Measurements from ENCODE around the gene CEP76.

The CEP76 gene

GRCh38 chr18:12703664-12704063, 1.1 kb upstream of the CEP76 start:
- no peak for TF ChIP-seq CTCF (IDR thresholded peaks at IDR 0.05; ENCODE audit: low read depth, low read length, missing control alignments)
- no peak for DNase-seq (ENCODE audit: low read depth)

GRCh38 chr18:12703096-12703567, 609 bp upstream of the CEP76 start:
- H3K4me3 ChIP-seq (ENCODE audit: low read depth, low read length) = peak overlapping the region; percentile 97
- no peak for DNase-seq (ENCODE audit: low read depth)

More at GRCh38 chr18:12703664-12704063, 1.1 kb upstream of the CEP76 start:
- H3K4me3 ChIP-seq (ENCODE audit: low read depth, low read length) = peak overlapping the region; percentile 97

GRCh38 chr18:12701161-12701560, 1.4 kb downstream of the CEP76 start:
- DNase-seq (ENCODE audit: low read depth) = no peak
- TF ChIP-seq CTCF (IDR thresholded peaks at IDR 0.05; ENCODE audit: low read depth, low read length, missing control alignments) = no peak
- H3K4me3 ChIP-seq (ENCODE audit: low read depth, low read length) = peak overlapping the region; percentile 97

More at GRCh38 chr18:12703096-12703567, 609 bp upstream of the CEP76 start:
- no peak for TF ChIP-seq CTCF (IDR thresholded peaks at IDR 0.05; ENCODE audit: low read depth, low read length, missing control alignments)

GRCh38 chr18:12699747-12700146, 2.8 kb downstream of the CEP76 start:
- TF ChIP-seq CTCF (IDR thresholded peaks at IDR 0.05; ENCODE audit: low read depth, low read length, missing control alignments) = no peak
- DNase-seq (ENCODE audit: low read depth) = no peak
- H3K4me3 ChIP-seq (ENCODE audit: low read depth, low read length) = no peak overlapping the region

- no peak overlapping the region for H3K4me3 ChIP-seq (ENCODE audit: low read depth, low read length)
- no peak for TF ChIP-seq CTCF (IDR thresholded peaks at IDR 0.05; ENCODE audit: low read depth, low read length, missing control alignments)
- no peak for DNase-seq (ENCODE audit: low read depth)
Observed at GRCh38 chr18:12694032-12694431, 8.5 kb downstream of the CEP76 start.

- DNase-seq (ENCODE audit: low read depth) = no peak
- no peak for TF ChIP-seq CTCF (IDR thresholded peaks at IDR 0.05; ENCODE audit: low read depth, low read length, missing control alignments)
Observed at GRCh38 chr18:12692206-12692605, 10.3 kb downstream of the CEP76 start.

GRCh38 chr18:12689256-12689850, 13.2 kb downstream of the CEP76 start:
- no peak for TF ChIP-seq CTCF (IDR thresholded peaks at IDR 0.05; ENCODE audit: low read depth, low read length, missing control alignments)
- DNase-seq (ENCODE audit: low read depth) = no peak
- no peak overlapping the region for H3K4me3 ChIP-seq (ENCODE audit: low read depth, low read length)

More at GRCh38 chr18:12692206-12692605, 10.3 kb downstream of the CEP76 start:
- no peak overlapping the region for H3K4me3 ChIP-seq (ENCODE audit: low read depth, low read length)
